DMS114 treated with DMSO at 0.1 percent for 48 hours (cell line): Measurements from ENCODE around the gene KAT5.
"Not testable (repeated sequence)": the region's sequence is repeated elsewhere in the genome, so short reads cannot be mapped to it uniquely, and the experiment has no call there.

ENCODE experiments used
- DNase-seq: peaks from one replicate; lab custom pipeline; 2025; ENCODE audit not compliant: unreplicated experiment; lab: John Stamatoyannopoulos, UW

Gene KAT5

DNA sequence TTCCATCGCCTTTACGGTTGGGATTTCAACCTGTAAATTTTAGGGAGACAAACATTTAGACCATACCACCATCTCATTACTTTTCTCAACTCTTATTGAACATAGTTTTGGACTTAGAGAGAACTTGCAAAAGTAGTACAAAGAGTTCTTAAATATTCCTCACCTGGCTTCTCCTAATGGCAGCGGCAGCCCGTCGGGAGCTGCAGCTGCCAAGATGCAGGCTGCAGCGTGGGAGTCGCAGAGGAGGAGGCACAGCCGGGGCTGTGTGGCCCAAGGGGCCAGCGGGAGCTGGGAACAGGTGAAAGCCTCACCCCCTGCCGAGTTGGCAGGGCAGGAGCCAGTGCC lies 31.6 kb downstream of the KAT5 start:
- no peak for DNase-seq

DNA sequence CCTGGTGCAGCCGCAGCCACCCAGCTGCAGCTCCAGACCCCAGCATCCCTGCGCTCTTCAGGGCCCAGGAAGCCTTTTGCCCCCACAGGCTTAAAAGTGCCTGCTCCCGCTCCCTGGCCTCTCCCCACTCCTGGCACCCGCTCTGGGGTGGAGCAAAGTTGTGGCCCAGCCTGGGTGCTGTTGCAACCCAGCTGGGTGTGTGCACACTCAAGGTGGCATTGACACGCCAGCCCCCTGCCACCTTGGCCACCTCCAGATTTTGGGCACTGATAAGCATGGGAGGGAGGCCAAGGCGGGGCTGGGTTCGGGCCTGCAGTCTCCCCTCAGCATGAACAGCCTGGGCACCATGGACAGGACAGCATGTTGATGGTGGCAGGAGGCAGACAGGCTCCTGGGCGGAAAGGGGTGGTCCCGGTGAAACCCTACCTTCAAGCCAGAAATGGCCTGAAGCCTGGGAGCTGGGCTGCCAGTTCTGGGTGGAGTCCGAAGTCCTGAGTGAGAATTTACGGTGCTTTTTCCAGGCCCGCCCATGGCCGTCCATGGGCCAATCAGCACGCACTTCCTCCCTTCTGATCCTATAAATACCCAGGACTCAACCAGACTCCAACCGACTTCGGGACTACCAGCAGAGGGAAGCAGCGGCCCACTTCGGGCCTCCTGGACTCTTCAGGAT lies 32.1 kb downstream of the KAT5 start:
- DNase-seq = no peak

DNA sequence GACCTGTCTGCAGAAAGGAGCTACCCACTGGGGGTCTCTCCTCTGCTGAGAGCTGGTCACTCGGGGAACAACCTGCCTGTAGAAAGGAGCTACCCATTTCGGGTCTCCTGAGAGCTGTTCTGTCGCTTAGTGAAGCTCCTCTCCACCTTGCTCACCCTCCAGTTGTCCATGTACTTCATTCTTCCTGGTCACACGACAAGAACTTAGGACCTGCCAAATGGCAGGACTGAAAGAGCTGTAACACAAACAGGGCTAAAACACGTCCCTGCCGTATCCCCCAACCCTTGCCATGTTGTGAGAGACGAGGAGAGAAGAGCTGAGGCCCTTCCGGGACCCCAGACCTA lies 32.6 kb downstream of the KAT5 start:
- DNase-seq = no peak

DNA sequence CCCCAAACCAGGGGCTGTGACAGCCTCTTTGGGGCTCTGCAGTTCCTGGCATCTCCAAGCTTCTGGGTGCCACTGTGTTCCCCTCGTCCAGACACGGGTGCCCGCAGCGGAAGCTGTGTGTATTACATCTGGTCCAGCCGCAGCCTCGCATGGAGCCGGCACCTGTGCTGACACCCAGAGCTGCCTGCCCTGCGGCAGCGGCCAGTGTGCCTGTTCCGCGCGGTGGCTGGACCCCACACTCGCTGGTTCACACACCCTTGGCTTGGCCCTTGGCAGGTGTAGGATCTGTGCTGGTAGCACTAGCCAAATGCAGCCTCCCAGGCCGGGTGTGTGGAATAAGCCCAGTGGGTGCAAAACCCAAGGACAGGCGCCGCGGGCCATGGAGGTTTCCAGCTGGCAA lies 33.0 kb downstream of the KAT5 start:
- no peak for DNase-seq

DNA sequence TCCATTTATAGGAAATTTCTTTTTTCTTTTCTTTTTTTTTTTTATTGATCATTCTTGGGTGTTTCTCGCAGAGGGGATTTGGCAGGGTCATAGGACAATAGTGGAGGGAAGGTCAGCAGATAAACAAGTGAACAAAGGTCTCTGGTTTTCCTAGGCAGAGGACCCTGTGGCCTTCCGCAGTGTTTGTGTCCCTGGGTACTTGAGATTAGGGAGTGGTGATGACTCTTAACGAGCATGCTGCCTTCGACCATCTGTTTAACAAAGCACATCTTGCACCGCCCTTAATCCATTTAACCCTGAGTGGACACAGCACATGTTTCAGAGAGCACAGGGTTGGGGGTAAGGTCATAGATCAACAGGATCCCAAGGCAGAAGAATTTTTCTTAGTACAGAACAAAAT lies 50.1 kb downstream of the KAT5 start:
- not testable (repeated sequence) for DNase-seq

- DNase-seq = not testable (repeated sequence)
Measured at GRCh38 chr11:65762816-65763215, 50.8 kb downstream of the KAT5 start.

GRCh38 chr11:65764434-65764833 lies 52.4 kb downstream of the KAT5 start:
- DNase-seq = no peak

GRCh38 chr11:65766535-65766934 lies 54.5 kb downstream of the KAT5 start:
- no peak for DNase-seq

GRCh38 chr11:65767406-65767805 lies 55.4 kb downstream of the KAT5 start:
- DNase-seq = no peak

- DNase-seq = not testable (repeated sequence)
Measured at GRCh38 chr11:65767806-65768205, 55.8 kb downstream of the KAT5 start.
